HepG2 (cell line): ENCODE results near the gene SVOPL. TPM values are rescaled to one million over a fixed set of nuclear protein-coding genes. Genes with fewer than 3 reads are reported as not detected.

Experiments used
- ATAC-seq: fragments of 200-7000 bp; cut with Tn5 transposase; 3 replicates; pipeline ENCODE4 v1.9.1; 2020; ENCODE audit warnings: mild to moderate bottlenecking, moderate library complexity
- BruUV-seq: library from RNA; stranded (reverse); fragments of 400-500 nt; replicated peaks from 2 replicates; lab custom pipeline; 2021; lab: Mats Ljungman, UMichigan
- CTCF ChIA-PET: fragments of 300-600 bp; formaldehyde crosslinking; extraction: SDS; loops from one replicate; lab custom pipeline; 2021; ENCODE audit warnings: low total read pairs, inconsistent platforms, low intra/inter-chr PET ratio; lab: Yijun Ruan, JAX
- POLR2A ChIA-PET: fragments of 350-600 bp; sonication (Branson Sonifier 250); formaldehyde crosslinking; loops from one replicate; lab custom pipeline; 2020; ENCODE audit warnings: antibody characterized with exemption, inconsistent platforms; lab: Yijun Ruan, JAX
- DNase-seq: peaks from one replicate; pipeline ENCODE4 v3.0.0-alpha.2; 2015; ENCODE audit warnings: low spot score
- FAIRE-seq: peaks from 3 replicates; lab custom pipeline; 2011; peaks lifted over from hg19 to GRCh38; lab: Jason Lieb, UNC
- H2AFZ ChIP-seq: one replicate; pipeline ENCODE4 v1.6.1; 2011; ENCODE audit warnings: low read length, inconsistent platforms
- H3K27ac ChIP-seq: fragments of 300-600 bp; 3 replicates; pipeline ENCODE4 v1.8.0; 2011; ENCODE audit warnings: mixed run types, mild to moderate bottlenecking, mixed read lengths, low read length, inconsistent platforms; ENCODE audit not compliant: insufficient read depth; ENCODE audit errors: extremely low read length
- H3K27me3 ChIP-seq, 2 experiments: fragments of 200-600 bp in 1 of 2; 2 replicates in 1 of 2; 3 replicates in 1 of 2; pipeline versions ENCODE4 v1.6.0 to v1.8.0; 2011; ENCODE audit warnings: low read length in 2 of 2, mild to moderate bottlenecking in 2 of 2, moderate library complexity in 2 of 2, inconsistent platforms in 1 of 2; ENCODE audit not compliant: insufficient read depth in 2 of 2, control insufficient read depth in 1 of 2
- H3K36me3 ChIP-seq, 2 experiments: fragments of 200-600 bp in 1 of 2; replicated peaks in 1 of 2; 2 replicates in 1 of 2; 3 replicates in 1 of 2; pipeline versions ENCODE4 v1.5.1 to v1.8.0; 2011; ENCODE audit warnings: low read length in 2 of 2, inconsistent platforms in 1 of 2; ENCODE audit not compliant: insufficient read depth in 2 of 2, control insufficient read depth in 1 of 2
- H3K4me1 ChIP-seq: 2 replicates; pipeline ENCODE4 v1.5.1; 2012; ENCODE audit warnings: low read length, inconsistent platforms; ENCODE audit not compliant: insufficient read depth
- H3K4me2 ChIP-seq: 2 replicates; pipeline ENCODE4 v1.6.0; 2011; ENCODE audit warnings: low read depth, low read length, inconsistent platforms
- H3K4me3 ChIP-seq, 3 experiments: fragments of 200-600 bp in 1 of 3; sonication (generic), shearing (Covaris generic) in 1 of 3; replicated peaks in 1 of 3; 2 replicates each; pipeline ENCODE4 v1.5.1; 2011 to 2016; ENCODE audit warnings: low read length in 3 of 3, inconsistent platforms in 2 of 3, low read depth in 2 of 3, mild to moderate bottlenecking in 2 of 3, control low read depth in 1 of 3, mixed read lengths in 1 of 3; ENCODE audit not compliant: insufficient read depth in 1 of 3
- H3K79me2 ChIP-seq: one replicate; pipeline ENCODE4 v1.6.1; 2011; ENCODE audit warnings: low read length, inconsistent platforms; ENCODE audit not compliant: insufficient read depth
- H3K9ac ChIP-seq: 2 replicates; pipeline ENCODE4 v1.6.0; 2011; ENCODE audit warnings: mild to moderate bottlenecking, low read depth, low read length, inconsistent platforms; ENCODE audit not compliant: insufficient read depth
- H3K9me3 ChIP-seq: 2 replicates; pipeline ENCODE4 v1.5.1; 2012; ENCODE audit warnings: mild to moderate bottlenecking, low read length
- H4K20me1 ChIP-seq: 2 replicates; pipeline ENCODE4 v1.6.0; 2011; ENCODE audit warnings: inconsistent platforms, mild to moderate bottlenecking, low read length, moderate library complexity; ENCODE audit not compliant: insufficient read depth
- KDM5A ChIP-seq: fragments of 200-600 bp; sonication (generic); IDR thresholded peaks from 2 replicates; pipeline ENCODE4 v1.7.0; 2018; ENCODE audit warnings: antibody characterized with exemption, mild to moderate bottlenecking, low read length, borderline replicate concordance
- NBN ChIP-seq: fragments of 450-650 bp; conservative IDR thresholded peaks from 2 replicates; pipeline ENCODE4 v1.6.1; 2017
- NFIC ChIP-seq: IDR thresholded peaks from 2 replicates; pipeline ENCODE4 v1.6.1; 2012; ENCODE audit warnings: mild to moderate bottlenecking, low read length, inconsistent platforms
- TARDBP ChIP-seq: sonication (generic); formaldehyde crosslinking; IDR thresholded peaks from 2 replicates; pipeline ENCODE4 v1.8.0; 2022; ENCODE audit warnings: mild to moderate bottlenecking, missing genetic modification reagents
- TEAD3 ChIP-seq: optimal IDR thresholded peaks from 2 replicates; pipeline ENCODE3; 2016; ENCODE audit warnings: borderline replicate concordance
- ZMYM4 ChIP-seq: sonication (generic); formaldehyde crosslinking; IDR thresholded peaks from 2 replicates; pipeline ENCODE4 v1.8.1; 2023; ENCODE audit warnings: mild to moderate bottlenecking, missing genetic modification reagents
- ZNF280B ChIP-seq: sonication (generic); formaldehyde crosslinking; IDR thresholded peaks from 2 replicates; pipeline ENCODE4 v1.5.0; 2020; ENCODE audit warnings: missing genetic modification reagents, mild to moderate bottlenecking, borderline replicate concordance
- ZNF570 ChIP-seq: sonication (generic); formaldehyde crosslinking; IDR thresholded peaks from 2 replicates; pipeline ENCODE4 v1.4.0; 2020; ENCODE audit warnings: mild to moderate bottlenecking, missing genetic modification reagents, borderline replicate concordance
- WGBS: methylation state at CpG from one replicate; pipeline ENCODE4 v1.1.6; 2017; ENCODE audit warnings: low lambda C conversion rate; 5-methylcytosine and 5-hydroxymethylcytosine counted together
- in situ Hi-C: cut with HindIII; loops from 2 replicates; pipeline ENCODE4 v1.10.0; 2017; ENCODE audit warnings: low pct_unique_long_range_greater_than_20kb; ENCODE audit not compliant: extremely low pct_ligation_motif_present
- intact Hi-C: fragments of 100-400 bp; cut with micrococcal nuclease; formaldehyde crosslinking; loops from one replicate; pipeline ENCODE4 v1.10.0; 2022; ENCODE audit not compliant: unreplicated experiment
- polyA plus RNA-seq, 8 experiments: library from polyadenylated mRNA; depleted of rRNA in 3 of 8; stranded (reverse) in 7 of 8; unstranded in 1 of 8; fragments of >200 nt; fragmentation: Illumina TruSeq in 4 of 8; extraction: Trizol in 4 of 8; gene quantifications; 2 replicates each; pipeline versions ENCODE4 v1.2.1 to v1.2.3, GENCODE V29; 2011 to 2016; ENCODE audit warnings: low read depth in 4 of 8, missing spikeins in 1 of 8, mixed read lengths in 1 of 8; ENCODE audit not compliant: insufficient read depth in 1 of 8
- total RNA-seq, 5 experiments: library from RNA; depleted of rRNA; stranded (reverse); fragments of >200 nt; fragmentation: Illumina TruSeq; extraction: Trizol; gene quantifications; 2 replicates each; pipeline ENCODE4 v1.2.3, GENCODE V29; 2016; ENCODE audit warnings: low read depth in 1 of 5

Gene SVOPL
- total and polyA plus RNA-seq, 2 of the 13 experiments (the other 11 are each of a cell fraction or from before 2014, with no cell fraction given): not detected

GRCh38 chr7:138661069-138661635 is 40.0 kb downstream of the SVOPL start:
- intact Hi-C loops (no loop called here), in situ Hi-C loops (no loop called here)
- DNase-seq (peak; percentile 45), ATAC-seq (peak; percentile 22; the same call in 1 of the 3 replicates), FAIRE-seq (no peak)
- Histone ChIP-seq H3K79me2 (no peaks in the 10 kb centered on the region), H3K4me1 (peaks cover 36% of the 10 kb centered on the region), H3K27ac (no peak overlapping the region), H3K36me3 (no peaks in the 10 kb centered on the region), H4K20me1 (no peaks in the 10 kb centered on the region), H3K4me3 (no peak overlapping the region), H3K4me2 (no peak overlapping the region), H3K9me3 (no peaks in the 10 kb centered on the region), H2AFZ (no peak overlapping the region), H3K27me3 (peaks cover 0 to 12% of the 10 kb centered on the region in 2 experiments; a peak in 2 of 5 replicates), H3K9ac (no peak overlapping the region)
- WGBS: 3% methylated on average over 9 of the region's 9 CpGs
- TF ChIP-seq ZMYM4 (CRISPR knock-in tag): no peak
- TF ChIP-seq TEAD3 (CRISPR knock-in tag): peak; percentile 30
- BruUV-seq: no TSS peak
- ChIA-PET CTCF (no interaction called here), POLR2A (no interaction called here)

DNA sequence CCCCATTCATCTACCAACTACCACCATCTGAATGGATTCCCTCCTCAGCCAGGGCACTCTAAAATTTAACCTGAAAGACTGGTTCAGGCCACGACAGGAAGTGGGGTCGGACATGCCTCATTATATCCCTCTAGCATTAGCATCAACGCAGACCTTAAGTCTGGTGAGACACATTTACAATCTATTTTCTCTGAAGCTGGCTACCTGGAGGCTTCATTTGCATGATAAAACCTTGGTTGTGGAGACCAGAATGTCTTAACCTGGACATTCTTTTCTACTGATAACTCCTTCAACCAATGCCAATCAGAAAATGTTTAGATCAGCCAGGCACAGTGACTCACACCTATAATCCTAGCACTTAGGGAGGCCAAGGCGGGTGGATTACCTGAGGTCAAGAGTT is 42.3 kb downstream of the SVOPL start:
- H2AFZ ChIP-seq: no peak overlapping the region
- ChIA-PET CTCF (no interaction called here), POLR2A (no interaction called here)
- H3K4me3 ChIP-seq: no peak overlapping the region
- TF ChIP-seq NFIC (no peak), NBN (no peak), ZNF280B (CRISPR knock-in tag) (no peak), KDM5A (no peak), ZNF570 (CRISPR knock-in tag) (no peak), TARDBP (CRISPR knock-in tag) (no peak)
- in situ Hi-C loops (no loop called here), intact Hi-C loops (no loop called here)
- no peaks in the 10 kb centered on the region for H3K36me3 ChIP-seq
- 74% methylated on average over 4 of the region's 4 CpGs for WGBS
- H3K4me1 ChIP-seq: peaks cover 18% of the 10 kb centered on the region
- peaks cover 0 to 12% of the 10 kb centered on the region in 2 experiments; a peak in 2 of 5 replicates for H3K27me3 ChIP-seq
- no peak overlapping the region for H3K4me2 ChIP-seq
- no peak overlapping the region for H3K9ac ChIP-seq
- H3K79me2 ChIP-seq: no peaks in the 10 kb centered on the region
- DNase-seq: no peak
- no peak for FAIRE-seq
- no peaks in the 10 kb centered on the region for H4K20me1 ChIP-seq
- no peak overlapping the region for H3K27ac ChIP-seq
- H3K9me3 ChIP-seq: peaks cover 5% of the 10 kb centered on the region
- no TSS peak for BruUV-seq
- ATAC-seq: no peak
